Adrenal gland (tissue), 12 donors: ENCODE measurements around the gene UGT2A1. TPM values are rescaled to one million over a fixed set of nuclear protein-coding genes. Genes with fewer than 3 reads are reported as not detected.

Experiments used
- DNase-seq, 7 donors: peaks; one replicate each; pipeline ENCODE4 v3.0.0-alpha.2; 2019 to 2020
- H3K27ac ChIP-seq, 5 donors: fragments of 200-600 bp; sonication (generic) in 4 of 5; 1 replicate in 3 of 5; 2 replicates in 2 of 5; pipeline versions ENCODE4 v1.5.1 to v1.8.0; 2016 to 2020; ENCODE audit warnings: mild to moderate bottlenecking in 1 of 5
- H3K27me3 ChIP-seq: fragments of 200-600 bp; 2 replicates; pipeline ENCODE4 v1.8.0; 2021
- H3K36me3 ChIP-seq, 2 donors: fragments of 200-600 bp; replicated peaks in 1 of 2; 1 replicate in 1 of 2; 2 replicates in 1 of 2; pipeline versions ENCODE4 v1.5.1 to v1.8.0; 2018 to 2022
- H3K4me1 ChIP-seq, 2 donors: fragments of 200-600 bp; replicated peaks in 1 of 2; 1 replicate in 1 of 2; 2 replicates in 1 of 2; pipeline versions ENCODE4 v1.5.1 to v1.8.0; 2018 to 2021
- H3K4me3 ChIP-seq, 4 donors: fragments of 200-600 bp; sonication (generic) in 3 of 4; one replicate each; pipeline ENCODE4 v1.5.1; 2016 to 2018
- H3K9me3 ChIP-seq, 3 donors: fragments of 200-600 bp; sonication (generic) in 1 of 3; replicated peaks in 1 of 3; 1 replicate in 2 of 3; 2 replicates in 1 of 3; pipeline versions ENCODE4 v1.5.1 to v1.8.0; 2016 to 2021
- POLR2A ChIP-seq, 2 donors: fragments of 450-650 bp; IDR thresholded peaks; one replicate each; pipeline ENCODE4 v1.6.1; 2017; ENCODE audit warnings: antibody characterized with exemption in 2 of 2, mild to moderate bottlenecking in 2 of 2, moderate library complexity in 1 of 2
- WGBS, 4 donors: extraction: QIAGEN DNeasy Blood & Tissue Kit in 2 of 4; methylation state at CpG; one replicate each; pipeline versions ENCODE4 v1.1.5 to v1.1.7; 2013 to 2017; 5-methylcytosine and 5-hydroxymethylcytosine counted together
- intact Hi-C, 2 donors: fragments of 100-400 bp; cut with DNase I; formaldehyde crosslinking; loops; one replicate each; pipeline versions ENCODE4 v1.14.1 to v1.15.0; 2022 to 2023
- polyA plus RNA-seq, 3 donors: library from polyadenylated mRNA; stranded (reverse); fragments of 200-250 nt in 2 of 3; fragments of 350-450 nt in 1 of 3; fragmentation: Illumina TruSeq in 1 of 3; extraction: RNeasy Lipid Tissue Mini Kit (QIAGEN cat#74804) in 1 of 3; gene quantifications; one replicate each; pipeline ENCODE4 v1.2.3, GENCODE V29; 2013 to 2014
- small RNA-seq, 2 donors: library from RNA; depleted of rRNA; stranded (forward); fragments of <200 nt; gene quantifications; one replicate each; pipeline ENCODE3, GENCODE V24; 2016
- total RNA-seq, 9 donors: library from RNA; depleted of rRNA in 4 of 9; stranded (reverse); fragments of >200 nt in 4 of 9; fragments of 120-200 nt in 1 of 9; fragmentation: NEBNext Ultra II Directional in 1 of 9; extraction: Animal tissue kit (Norgen Biotek cat#: 25700) in 1 of 9; gene quantifications; one replicate each; pipeline versions ENCODE4 v1.1.0 to v1.2.4, GENCODE V29; 2013 to 2023
- TF ChIP-seq, protein P1 (sequence below), 6 experiments: fragments of 450-650 bp in 4 of 6; fragments of 200-600 bp in 2 of 6; sonication (generic) in 1 of 6; IDR thresholded peaks; 1 replicate in 5 of 6; 2 replicates in 1 of 6; pipeline versions ENCODE4 v1.5.1 to v1.8.0; 2016 to 2021; ENCODE audit warnings: antibody characterized with exemption in 6 of 6, mild to moderate bottlenecking in 2 of 6, moderate library complexity in 1 of 6
- donor health status: healthy with polysubstance abuse.
- donor health status: Bipolar disorder and iron deficiency.
- donor health status: DM: yes; HTN: yes; CAD: no.
- donor health status: DM: no; HTN: no; CAD: no.
- donor health status: DM: no; HTN: no; CAD: no.
- donor health status: DM: yes; HTN: yes; CAD: no.

UGT2A1 gene
- total and polyA plus RNA-seq, 12 donors, result 0.11 TPM; not detected in 11

DNA sequence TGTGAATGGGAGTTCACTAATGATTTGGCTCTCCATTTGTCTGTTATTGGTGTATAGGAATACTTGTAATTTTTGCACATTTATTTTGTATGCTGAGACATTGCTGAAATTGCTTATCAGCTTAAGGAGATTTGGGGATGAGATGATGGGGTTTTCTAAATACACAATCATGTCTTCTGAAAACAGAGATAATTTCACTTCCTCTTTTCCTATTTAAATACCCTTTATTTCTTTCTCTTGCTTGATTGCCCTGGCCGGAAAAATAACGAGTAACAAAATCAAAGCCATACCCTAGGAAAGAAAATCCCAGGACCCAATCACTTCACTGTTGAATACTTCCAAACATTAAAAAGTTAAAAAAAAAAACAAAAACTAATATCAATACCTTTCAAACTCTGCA, 89.6 kb downstream of the UGT2A1 start:
- no peak for DNase-seq
- no peaks in the 10 kb centered on the region for H3K4me1 ChIP-seq
- no peak overlapping the region for H3K4me3 ChIP-seq
- intact Hi-C loops, result no loop called here
- H3K36me3 ChIP-seq, result no peaks in the 10 kb centered on the region
- TF ChIP-seq, protein P1, sequence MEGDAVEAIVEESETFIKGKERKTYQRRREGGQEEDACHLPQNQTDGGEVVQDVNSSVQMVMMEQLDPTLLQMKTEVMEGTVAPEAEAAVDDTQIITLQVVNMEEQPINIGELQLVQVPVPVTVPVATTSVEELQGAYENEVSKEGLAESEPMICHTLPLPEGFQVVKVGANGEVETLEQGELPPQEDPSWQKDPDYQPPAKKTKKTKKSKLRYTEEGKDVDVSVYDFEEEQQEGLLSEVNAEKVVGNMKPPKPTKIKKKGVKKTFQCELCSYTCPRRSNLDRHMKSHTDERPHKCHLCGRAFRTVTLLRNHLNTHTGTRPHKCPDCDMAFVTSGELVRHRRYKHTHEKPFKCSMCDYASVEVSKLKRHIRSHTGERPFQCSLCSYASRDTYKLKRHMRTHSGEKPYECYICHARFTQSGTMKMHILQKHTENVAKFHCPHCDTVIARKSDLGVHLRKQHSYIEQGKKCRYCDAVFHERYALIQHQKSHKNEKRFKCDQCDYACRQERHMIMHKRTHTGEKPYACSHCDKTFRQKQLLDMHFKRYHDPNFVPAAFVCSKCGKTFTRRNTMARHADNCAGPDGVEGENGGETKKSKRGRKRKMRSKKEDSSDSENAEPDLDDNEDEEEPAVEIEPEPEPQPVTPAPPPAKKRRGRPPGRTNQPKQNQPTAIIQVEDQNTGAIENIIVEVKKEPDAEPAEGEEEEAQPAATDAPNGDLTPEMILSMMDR (IDR thresholded peaks at IDR 0.05), result no peak
- TF ChIP-seq POLR2A (IDR thresholded peaks at IDR 0.05), result no peak
- no peak overlapping the region for H3K27ac ChIP-seq
- H3K9me3 ChIP-seq, result no peaks in the 10 kb centered on the region
- 39 to 73% (median 52%) methylated on average over 2 of the region's 2 CpGs for WGBS, 4 donors
- no peaks in the 10 kb centered on the region for H3K27me3 ChIP-seq

DNA sequence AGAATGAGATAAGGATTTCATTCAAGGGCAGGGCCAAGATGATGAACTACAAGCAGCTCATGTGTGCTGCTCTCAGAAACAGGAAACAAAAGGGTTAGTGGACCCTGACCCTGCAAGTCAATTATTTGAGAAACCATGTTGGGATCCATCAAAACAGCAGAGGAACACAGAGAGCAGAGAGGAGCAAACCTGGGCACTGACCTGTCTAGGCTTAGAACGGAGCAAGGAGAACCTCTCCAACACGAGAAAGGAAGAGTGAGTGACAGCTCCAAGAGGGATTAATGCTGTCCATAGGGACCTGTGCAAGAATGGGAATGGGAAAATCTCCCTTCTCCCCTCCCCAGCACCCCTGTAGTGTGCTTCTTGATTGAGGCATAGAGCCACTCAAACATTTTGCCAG, 103.4 kb downstream of the UGT2A1 start:
- no peak for DNase-seq
- no peaks in the 10 kb centered on the region for H3K27me3 ChIP-seq
- no peak overlapping the region for H3K27ac ChIP-seq
- H3K36me3 ChIP-seq, result no peaks in the 10 kb centered on the region
- H3K4me1 ChIP-seq, result no peaks in the 10 kb centered on the region
- no peak overlapping the region for H3K4me3 ChIP-seq
- no peaks in the 10 kb centered on the region for H3K9me3 ChIP-seq
- TF ChIP-seq, protein P1 (IDR thresholded peaks at IDR 0.05), result no peak
- no peak for TF ChIP-seq POLR2A (IDR thresholded peaks at IDR 0.05)
- intact Hi-C loops, result no loop called here
- 61 to 77% (median 67%) methylated on average over 2 of the region's 2 CpGs for WGBS, 4 donors

DNA sequence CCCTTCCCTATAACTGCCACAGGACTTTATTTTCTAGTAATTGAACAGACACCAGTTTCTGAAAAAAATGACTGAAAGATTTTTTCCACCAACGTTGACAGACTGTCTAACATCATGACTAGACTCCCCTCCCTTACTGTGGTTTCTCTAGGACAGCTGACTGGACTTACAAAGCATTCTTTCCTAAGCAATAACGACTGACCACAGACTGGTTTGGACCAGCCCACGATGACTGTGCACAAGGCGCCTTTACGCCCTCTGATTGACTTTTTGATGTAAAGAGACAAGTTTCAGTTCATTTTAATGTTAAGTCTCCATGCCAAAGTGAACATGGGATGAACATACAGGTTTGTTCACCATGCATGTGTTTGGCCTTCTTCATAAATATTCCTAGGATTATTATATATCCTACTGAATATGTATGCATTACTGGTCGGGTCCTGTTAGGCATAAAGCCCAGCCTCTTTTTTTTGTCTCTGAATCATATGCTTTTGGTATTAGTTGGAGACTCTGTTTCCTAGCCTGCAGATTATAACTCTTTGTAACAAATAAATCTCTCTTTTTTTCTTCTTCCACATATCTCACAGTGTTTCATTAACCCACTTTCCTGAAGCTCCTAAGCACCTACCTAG, 106.8 kb downstream of the UGT2A1 start:
- Histone ChIP-seq H3K4me1 (no peaks in the 10 kb centered on the region), H3K27ac (no peak overlapping the region), H3K9me3 (no peaks in the 10 kb centered on the region), H3K36me3 (no peaks in the 10 kb centered on the region), H3K4me3 (no peak overlapping the region), H3K27me3 (no peaks in the 10 kb centered on the region)
- intact Hi-C loops, result no loop called here
- 48 to 70% (median 56%) methylated on average over 6 of the region's 6 CpGs for WGBS, 4 donors
- TF ChIP-seq, protein P1 (IDR thresholded peaks at IDR 0.05), result no peak
- no peak for TF ChIP-seq POLR2A (IDR thresholded peaks at IDR 0.05)
- no peak for DNase-seq

Small RNA genes within 50 kb of the gene (small RNA-seq; reads per million reads assigned to genes)
- 0 reads per million in 2 donors for gene UGT2A2

Other genes starting within 250 kb of the UGT2A1 start
- gene UGT2B4, start 157.3 kb downstream of the UGT2A1 start, total RNA-seq, result under 1 TPM in 1 of 9 donors, not detected in 8; 0.27 TPM
- under 1 TPM in 1 of 3 donors, not detected in 2; 0.24 TPM for gene UGT2B4, start 157.3 kb downstream of the UGT2A1 start, polyA plus RNA-seq
- not detected for gene UGT2A2, start 13.6 kb downstream of the UGT2A1 start, total RNA-seq
- not detected for gene UGT2A2, start 13.6 kb downstream of the UGT2A1 start, polyA plus RNA-seq
- gene SULT1B1, start 107.4 kb upstream of the UGT2A1 start, total RNA-seq, result 1 to 10 TPM in 4 of 9 donors, under 1 TPM in 5; 0.18 to 2.0 (median 0.64) TPM
- under 1 TPM; 0.20 to 0.33 (median 0.32) TPM for gene SULT1B1, start 107.4 kb upstream of the UGT2A1 start, polyA plus RNA-seq
- 10 to 100 TPM in 6 of 9 donors, 1 to 10 TPM in 3; 8.0 to 52.9 (median 16.0) TPM for gene SULT1E1, start 206.9 kb upstream of the UGT2A1 start, total RNA-seq
- 10 to 100 TPM; 14.5 to 33.0 (median 24.1) TPM for gene SULT1E1, start 206.9 kb upstream of the UGT2A1 start, polyA plus RNA-seq